ENCODE data around the gene FOXI1.

Gene FOXI1

GRCh38 chr5:170067574-170068170 is 38.0 kb upstream of the FOXI1 start:
- TF ChIP-seq REST (IDR thresholded peaks at IDR 0.05; ENCODE audit: insufficient read depth in 1 of 2, low read depth in 2 of 2, low read length in 2 of 2) (no peak), FOXP2 (optimal IDR thresholded peaks at IDR 0.05; ENCODE audit: borderline replicate concordance, extremely low read depth, extremely low read length, insufficient read depth) (no peak), POLR2AphosphoS5 (IDR thresholded peaks at IDR 0.05; ENCODE audit: low read depth, low read length) (no peak), SIN3A (IDR thresholded peaks at IDR 0.05; ENCODE audit: borderline replicate concordance, insufficient read depth, low read length) (no peak), TAF1 (IDR thresholded peaks at IDR 0.05; ENCODE audit: borderline replicate concordance, insufficient read depth, low read length) (no peak)

- TF ChIP-seq SIN3A (IDR thresholded peaks at IDR 0.05; ENCODE audit: borderline replicate concordance, insufficient read depth, low read length) = no peak
- TF ChIP-seq REST (IDR thresholded peaks at IDR 0.05; ENCODE audit: insufficient read depth in 1 of 2, low read depth in 2 of 2, low read length in 2 of 2) = no peak
- TF ChIP-seq POLR2AphosphoS5 (IDR thresholded peaks at IDR 0.05; ENCODE audit: low read depth, low read length) = no peak
- no peak for TF ChIP-seq FOXP2 (optimal IDR thresholded peaks at IDR 0.05; ENCODE audit: borderline replicate concordance, extremely low read depth, extremely low read length, insufficient read depth)
- no peak for TF ChIP-seq TAF1 (IDR thresholded peaks at IDR 0.05; ENCODE audit: borderline replicate concordance, insufficient read depth, low read length)
Measured at GRCh38 chr5:170069512-170069911, 36.2 kb upstream of the FOXI1 start.

- TF ChIP-seq TAF1 (IDR thresholded peaks at IDR 0.05; ENCODE audit: borderline replicate concordance, insufficient read depth, low read length) (no peak), POLR2AphosphoS5 (IDR thresholded peaks at IDR 0.05; ENCODE audit: low read depth, low read length) (no peak), REST (IDR thresholded peaks at IDR 0.05; ENCODE audit: insufficient read depth in 1 of 2, low read depth in 2 of 2, low read length in 2 of 2) (no peak), SIN3A (IDR thresholded peaks at IDR 0.05; ENCODE audit: borderline replicate concordance, insufficient read depth, low read length) (no peak), FOXP2 (optimal IDR thresholded peaks at IDR 0.05; ENCODE audit: borderline replicate concordance, extremely low read depth, extremely low read length, insufficient read depth) (no peak)
Measured at GRCh38 chr5:170070556-170071412, 34.9 kb upstream of the FOXI1 start.

GRCh38 chr5:170071748-170072147 is 33.9 kb upstream of the FOXI1 start:
- TF ChIP-seq SIN3A (IDR thresholded peaks at IDR 0.05; ENCODE audit: borderline replicate concordance, insufficient read depth, low read length) = no peak

- no peak for TF ChIP-seq SIN3A (IDR thresholded peaks at IDR 0.05; ENCODE audit: borderline replicate concordance, insufficient read depth, low read length)
- TF ChIP-seq TAF1 (IDR thresholded peaks at IDR 0.05; ENCODE audit: borderline replicate concordance, insufficient read depth, low read length) = no peak
- TF ChIP-seq FOXP2 (optimal IDR thresholded peaks at IDR 0.05; ENCODE audit: borderline replicate concordance, extremely low read depth, extremely low read length, insufficient read depth) = no peak
- no peak for TF ChIP-seq POLR2AphosphoS5 (IDR thresholded peaks at IDR 0.05; ENCODE audit: low read depth, low read length)
- no peak for TF ChIP-seq REST (IDR thresholded peaks at IDR 0.05; ENCODE audit: insufficient read depth in 1 of 2, low read depth in 2 of 2, low read length in 2 of 2)
Measured at GRCh38 chr5:170075696-170076095, 30.0 kb upstream of the FOXI1 start.
